ENCODE measurements around the gene CHRNB1.

DNA sequence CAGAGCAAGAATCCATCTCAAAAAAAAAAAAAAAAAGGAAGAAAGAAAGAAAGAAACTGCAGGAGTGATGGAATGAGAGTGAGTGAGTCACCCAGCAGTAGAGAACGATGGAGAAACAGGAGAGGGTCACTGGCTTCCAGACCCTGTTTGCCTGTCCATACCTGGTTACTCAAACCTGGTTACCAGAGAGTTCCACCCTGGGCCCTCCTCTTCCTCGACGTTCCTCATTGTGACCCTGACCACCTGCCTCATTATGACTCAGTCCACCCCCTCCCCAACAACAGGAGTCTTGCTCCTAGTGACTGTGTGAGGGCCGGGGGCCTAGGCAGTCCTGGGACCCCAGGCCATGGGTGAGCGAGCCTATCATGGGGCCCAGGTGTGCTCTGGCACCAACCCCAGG, 16.3 kb upstream of the CHRNB1 start, which contains the start of gene SPEM3:
- TF ChIP-seq, protein P1, sequence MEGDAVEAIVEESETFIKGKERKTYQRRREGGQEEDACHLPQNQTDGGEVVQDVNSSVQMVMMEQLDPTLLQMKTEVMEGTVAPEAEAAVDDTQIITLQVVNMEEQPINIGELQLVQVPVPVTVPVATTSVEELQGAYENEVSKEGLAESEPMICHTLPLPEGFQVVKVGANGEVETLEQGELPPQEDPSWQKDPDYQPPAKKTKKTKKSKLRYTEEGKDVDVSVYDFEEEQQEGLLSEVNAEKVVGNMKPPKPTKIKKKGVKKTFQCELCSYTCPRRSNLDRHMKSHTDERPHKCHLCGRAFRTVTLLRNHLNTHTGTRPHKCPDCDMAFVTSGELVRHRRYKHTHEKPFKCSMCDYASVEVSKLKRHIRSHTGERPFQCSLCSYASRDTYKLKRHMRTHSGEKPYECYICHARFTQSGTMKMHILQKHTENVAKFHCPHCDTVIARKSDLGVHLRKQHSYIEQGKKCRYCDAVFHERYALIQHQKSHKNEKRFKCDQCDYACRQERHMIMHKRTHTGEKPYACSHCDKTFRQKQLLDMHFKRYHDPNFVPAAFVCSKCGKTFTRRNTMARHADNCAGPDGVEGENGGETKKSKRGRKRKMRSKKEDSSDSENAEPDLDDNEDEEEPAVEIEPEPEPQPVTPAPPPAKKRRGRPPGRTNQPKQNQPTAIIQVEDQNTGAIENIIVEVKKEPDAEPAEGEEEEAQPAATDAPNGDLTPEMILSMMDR (IDR thresholded peaks at IDR 0.05), result no peak
- no peak for TF ChIP-seq POLR2A (IDR thresholded peaks at IDR 0.05)

Measured in Peyer's patch (tissue), 4 donors.